ENCODE data around the gene PFDN1. TPM values are rescaled to one million over a fixed set of nuclear protein-coding genes. Genes with fewer than 3 reads are reported as not detected.

Gene PFDN1
- total and polyA plus RNA-seq, 9 of the 15 experiments (the other 6 are each of a cell fraction or from before 2014, with no cell fraction given), result 45.5 to 215 (median 78.0) TPM

DNA sequence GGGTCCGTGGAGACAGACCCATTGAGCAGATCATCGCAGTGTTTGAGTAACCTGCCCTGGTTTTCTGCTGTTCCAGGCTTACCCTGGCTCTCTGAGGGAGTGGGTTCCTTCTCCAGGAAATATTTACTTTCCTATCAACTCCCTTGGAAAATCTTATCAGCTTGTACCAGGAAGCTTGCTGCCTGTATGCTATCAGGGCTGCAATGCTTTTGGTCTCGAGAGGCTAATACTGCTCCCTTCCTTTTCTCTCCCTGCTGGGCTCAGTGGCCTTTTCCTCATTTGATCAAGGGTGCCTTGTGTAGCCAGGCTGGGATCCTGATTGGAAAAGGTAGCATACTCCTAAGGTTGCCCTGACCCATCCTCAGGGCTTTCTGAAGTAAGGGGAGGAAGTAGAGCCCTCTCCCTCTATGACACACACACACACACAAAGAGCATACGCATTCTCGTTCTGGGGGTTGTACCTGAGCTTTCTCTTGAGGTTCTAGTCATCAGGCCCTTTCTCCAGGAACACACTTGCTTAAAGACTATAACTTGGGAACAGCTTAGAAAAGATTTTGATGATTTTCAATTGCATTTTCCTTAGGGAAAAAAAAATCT is 86.3 kb downstream of the PFDN1 start (continued):
- TF ChIP-seq, protein P1, sequence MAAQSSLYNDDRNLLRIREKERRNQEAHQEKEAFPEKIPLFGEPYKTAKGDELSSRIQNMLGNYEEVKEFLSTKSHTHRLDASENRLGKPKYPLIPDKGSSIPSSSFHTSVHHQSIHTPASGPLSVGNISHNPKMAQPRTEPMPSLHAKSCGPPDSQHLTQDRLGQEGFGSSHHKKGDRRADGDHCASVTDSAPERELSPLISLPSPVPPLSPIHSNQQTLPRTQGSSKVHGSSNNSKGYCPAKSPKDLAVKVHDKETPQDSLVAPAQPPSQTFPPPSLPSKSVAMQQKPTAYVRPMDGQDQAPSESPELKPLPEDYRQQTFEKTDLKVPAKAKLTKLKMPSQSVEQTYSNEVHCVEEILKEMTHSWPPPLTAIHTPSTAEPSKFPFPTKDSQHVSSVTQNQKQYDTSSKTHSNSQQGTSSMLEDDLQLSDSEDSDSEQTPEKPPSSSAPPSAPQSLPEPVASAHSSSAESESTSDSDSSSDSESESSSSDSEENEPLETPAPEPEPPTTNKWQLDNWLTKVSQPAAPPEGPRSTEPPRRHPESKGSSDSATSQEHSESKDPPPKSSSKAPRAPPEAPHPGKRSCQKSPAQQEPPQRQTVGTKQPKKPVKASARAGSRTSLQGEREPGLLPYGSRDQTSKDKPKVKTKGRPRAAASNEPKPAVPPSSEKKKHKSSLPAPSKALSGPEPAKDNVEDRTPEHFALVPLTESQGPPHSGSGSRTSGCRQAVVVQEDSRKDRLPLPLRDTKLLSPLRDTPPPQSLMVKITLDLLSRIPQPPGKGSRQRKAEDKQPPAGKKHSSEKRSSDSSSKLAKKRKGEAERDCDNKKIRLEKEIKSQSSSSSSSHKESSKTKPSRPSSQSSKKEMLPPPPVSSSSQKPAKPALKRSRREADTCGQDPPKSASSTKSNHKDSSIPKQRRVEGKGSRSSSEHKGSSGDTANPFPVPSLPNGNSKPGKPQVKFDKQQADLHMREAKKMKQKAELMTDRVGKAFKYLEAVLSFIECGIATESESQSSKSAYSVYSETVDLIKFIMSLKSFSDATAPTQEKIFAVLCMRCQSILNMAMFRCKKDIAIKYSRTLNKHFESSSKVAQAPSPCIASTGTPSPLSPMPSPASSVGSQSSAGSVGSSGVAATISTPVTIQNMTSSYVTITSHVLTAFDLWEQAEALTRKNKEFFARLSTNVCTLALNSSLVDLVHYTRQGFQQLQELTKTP (IDR thresholded peaks at IDR 0.05; ENCODE audit: low read depth in 1 of 2, partially characterized antibody in 2 of 2), result peak in 1 of 2 experiments; percentile 19
- TF ChIP-seq CCNT2 (IDR thresholded peaks at IDR 0.05; ENCODE audit: borderline replicate concordance, extremely low read depth, insufficient read length, low read depth, low read length) (peak; percentile 50), PRPF4 (IDR thresholded peaks at IDR 0.05; ENCODE audit: insufficient read depth, low read depth, low read length, poor library complexity, severe bottlenecking) (no peak), ZNF282 (CRISPR knock-in tag; IDR thresholded peaks at IDR 0.05) (no peak), SIX5 (IDR thresholded peaks at IDR 0.05; ENCODE audit: borderline replicate concordance in 1 of 2, insufficient read depth in 1 of 2, low read depth in 1 of 2, low read length in 2 of 2) (no peak), FOXJ2 (tag; IDR thresholded peaks at IDR 0.05) (0 out of 2 replicates have a peak, but pooled peaks have one; percentile 31), NR4A1 (CRISPR knock-in tag; IDR thresholded peaks at IDR 0.05) (no peak), NR4A1 (tag; IDR thresholded peaks at IDR 0.05) (peak; percentile 56; the same call in 1 of the 2 replicates), GATAD2A (IDR thresholded peaks at IDR 0.05) (peak; percentile 72; the same call in 1 of the 2 replicates), ZNF239 (CRISPR knock-in tag; IDR thresholded peaks at IDR 0.05) (no peak), MBD2 (IDR thresholded peaks at IDR 0.05; ENCODE audit: borderline replicate concordance, low read depth) (0 out of 2 replicates have a peak, but pooled peaks have one; percentile 24)
- TF ChIP-seq, protein P2, sequence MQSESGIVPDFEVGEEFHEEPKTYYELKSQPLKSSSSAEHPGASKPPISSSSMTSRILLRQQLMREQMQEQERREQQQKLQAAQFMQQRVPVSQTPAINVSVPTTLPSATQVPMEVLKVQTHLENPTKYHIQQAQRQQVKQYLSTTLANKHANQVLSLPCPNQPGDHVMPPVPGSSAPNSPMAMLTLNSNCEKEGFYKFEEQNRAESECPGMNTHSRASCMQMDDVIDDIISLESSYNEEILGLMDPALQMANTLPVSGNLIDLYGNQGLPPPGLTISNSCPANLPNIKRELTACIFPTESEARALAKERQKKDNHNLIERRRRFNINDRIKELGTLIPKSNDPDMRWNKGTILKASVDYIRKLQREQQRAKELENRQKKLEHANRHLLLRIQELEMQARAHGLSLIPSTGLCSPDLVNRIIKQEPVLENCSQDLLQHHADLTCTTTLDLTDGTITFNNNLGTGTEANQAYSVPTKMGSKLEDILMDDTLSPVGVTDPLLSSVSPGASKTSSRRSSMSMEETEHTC (IDR thresholded peaks at IDR 0.05), result 0 out of 2 replicates have a peak, but pooled peaks have one; percentile 34
- TF ChIP-seq, protein P3, sequence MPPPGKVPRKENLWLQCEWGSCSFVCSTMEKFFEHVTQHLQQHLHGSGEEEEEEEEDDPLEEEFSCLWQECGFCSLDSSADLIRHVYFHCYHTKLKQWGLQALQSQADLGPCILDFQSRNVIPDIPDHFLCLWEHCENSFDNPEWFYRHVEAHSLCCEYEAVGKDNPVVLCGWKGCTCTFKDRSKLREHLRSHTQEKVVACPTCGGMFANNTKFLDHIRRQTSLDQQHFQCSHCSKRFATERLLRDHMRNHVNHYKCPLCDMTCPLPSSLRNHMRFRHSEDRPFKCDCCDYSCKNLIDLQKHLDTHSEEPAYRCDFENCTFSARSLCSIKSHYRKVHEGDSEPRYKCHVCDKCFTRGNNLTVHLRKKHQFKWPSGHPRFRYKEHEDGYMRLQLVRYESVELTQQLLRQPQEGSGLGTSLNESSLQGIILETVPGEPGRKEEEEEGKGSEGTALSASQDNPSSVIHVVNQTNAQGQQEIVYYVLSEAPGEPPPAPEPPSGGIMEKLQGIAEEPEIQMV (tag; conservative IDR thresholded peaks at IDR 0.05; ENCODE audit: low read depth), result no peak
- TF ChIP-seq, protein P4, sequence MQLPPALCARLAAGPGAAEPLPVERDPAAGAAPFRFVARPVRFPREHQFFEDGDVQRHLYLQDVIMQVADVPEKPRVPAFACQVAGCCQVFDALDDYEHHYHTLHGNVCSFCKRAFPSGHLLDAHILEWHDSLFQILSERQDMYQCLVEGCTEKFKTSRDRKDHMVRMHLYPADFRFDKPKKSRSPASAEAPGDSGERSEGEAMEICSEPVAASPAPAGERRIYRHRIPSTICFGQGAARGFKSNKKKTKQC (CRISPR knock-in tag; IDR thresholded peaks at IDR 0.05), result no peak
- TF ChIP-seq, protein P5, sequence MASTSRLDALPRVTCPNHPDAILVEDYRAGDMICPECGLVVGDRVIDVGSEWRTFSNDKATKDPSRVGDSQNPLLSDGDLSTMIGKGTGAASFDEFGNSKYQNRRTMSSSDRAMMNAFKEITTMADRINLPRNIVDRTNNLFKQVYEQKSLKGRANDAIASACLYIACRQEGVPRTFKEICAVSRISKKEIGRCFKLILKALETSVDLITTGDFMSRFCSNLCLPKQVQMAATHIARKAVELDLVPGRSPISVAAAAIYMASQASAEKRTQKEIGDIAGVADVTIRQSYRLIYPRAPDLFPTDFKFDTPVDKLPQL (IDR thresholded peaks at IDR 0.05; ENCODE audit: extremely low read depth, insufficient read length), result no peak

Data from K562 (cell line).